HG03469 (cell line): Measurements from ENCODE around the gene BBS9.
"Not testable (repeated sequence)": the region's sequence is repeated elsewhere in the genome, so short reads cannot be mapped to it uniquely, and the experiment has no call there.

Experiments used
- ATAC-seq: cut with Tn5 transposase; IDR thresholded peaks from one replicate; pipeline ENCODE4 v1.9.1; 2021; ENCODE audit warnings: mild to moderate bottlenecking, moderate library complexity, moderate number of reproducible peaks; ENCODE audit not compliant: unreplicated experiment

Gene BBS9

GRCh38 chr7:33477719-33478480 is 348.5 kb downstream of the BBS9 start:
- ATAC-seq, result no peak

- ATAC-seq, result not testable (repeated sequence)
Measured at GRCh38 chr7:33484476-33484875, 355.1 kb downstream of the BBS9 start.

- ATAC-seq, result no peak
Measured at GRCh38 chr7:33485747-33486493, 356.6 kb downstream of the BBS9 start.

GRCh38 chr7:33486633-33487032 is 357.3 kb downstream of the BBS9 start:
- no peak for ATAC-seq

GRCh38 chr7:33487998-33488682 is 358.8 kb downstream of the BBS9 start:
- ATAC-seq, result peak; percentile 92

- ATAC-seq, result no peak
Measured at GRCh38 chr7:33494474-33494873, 365.1 kb downstream of the BBS9 start.

GRCh38 chr7:33495207-33495606 is 365.8 kb downstream of the BBS9 start:
- ATAC-seq, result no peak

GRCh38 chr7:33497051-33497450 is 367.7 kb downstream of the BBS9 start:
- no peak for ATAC-seq

GRCh38 chr7:33500703-33501701 is 371.6 kb downstream of the BBS9 start:
- ATAC-seq, result no peak

- no peak for ATAC-seq
Measured at GRCh38 chr7:33503014-33503413, 373.6 kb downstream of the BBS9 start.

- no peak for ATAC-seq
Measured at GRCh38 chr7:33503736-33504135, 374.4 kb downstream of the BBS9 start.

GRCh38 chr7:33504266-33504665 is 374.9 kb downstream of the BBS9 start:
- no peak for ATAC-seq

- no peak for ATAC-seq
Measured at GRCh38 chr7:33509206-33509605, 379.8 kb downstream of the BBS9 start.

- ATAC-seq, result no peak
Measured at GRCh38 chr7:33511778-33512177, 382.4 kb downstream of the BBS9 start.

- no peak for ATAC-seq
Measured at GRCh38 chr7:33516568-33516967, 387.2 kb downstream of the BBS9 start.

- ATAC-seq, result no peak
Measured at GRCh38 chr7:33517191-33517590, 387.8 kb downstream of the BBS9 start.

GRCh38 chr7:33527008-33527407 is 397.6 kb downstream of the BBS9 start:
- not testable (repeated sequence) for ATAC-seq

GRCh38 chr7:33527613-33528012 is 398.2 kb downstream of the BBS9 start:
- not testable (repeated sequence) for ATAC-seq

- no peak for ATAC-seq
Measured at GRCh38 chr7:33529070-33529469, 399.7 kb downstream of the BBS9 start.

GRCh38 chr7:33530664-33531063 is 401.3 kb downstream of the BBS9 start:
- ATAC-seq, result no peak
